ENCODE measurements around the gene CYP8B1. TPM values are rescaled to one million over a fixed set of nuclear protein-coding genes. Genes with fewer than 3 reads are reported as not detected.

CYP8B1 gene
- total and polyA plus RNA-seq, 2 experiments from 2014 or later, result not detected

DNA sequence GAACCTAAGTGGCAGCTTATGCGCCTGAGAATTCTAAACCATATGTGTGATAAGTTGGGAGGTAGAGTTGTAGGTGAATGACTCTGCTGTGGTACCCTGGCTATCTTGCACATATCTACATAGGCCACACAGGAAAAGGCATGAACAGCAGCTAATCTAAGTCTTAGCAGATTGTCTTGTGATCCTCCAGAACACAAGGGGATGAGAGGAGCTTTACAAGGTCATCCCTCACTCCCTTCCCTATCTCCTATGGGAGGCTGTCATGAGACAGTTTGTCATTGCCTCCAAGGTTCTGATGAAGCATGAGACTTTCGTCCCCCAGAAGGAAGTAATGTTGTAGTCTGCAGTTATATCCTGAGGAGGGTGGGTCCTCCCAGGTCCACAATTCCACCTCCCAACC lies 26.6 kb upstream of the CYP8B1 start (continued):
- TF ChIP-seq, protein P1, sequence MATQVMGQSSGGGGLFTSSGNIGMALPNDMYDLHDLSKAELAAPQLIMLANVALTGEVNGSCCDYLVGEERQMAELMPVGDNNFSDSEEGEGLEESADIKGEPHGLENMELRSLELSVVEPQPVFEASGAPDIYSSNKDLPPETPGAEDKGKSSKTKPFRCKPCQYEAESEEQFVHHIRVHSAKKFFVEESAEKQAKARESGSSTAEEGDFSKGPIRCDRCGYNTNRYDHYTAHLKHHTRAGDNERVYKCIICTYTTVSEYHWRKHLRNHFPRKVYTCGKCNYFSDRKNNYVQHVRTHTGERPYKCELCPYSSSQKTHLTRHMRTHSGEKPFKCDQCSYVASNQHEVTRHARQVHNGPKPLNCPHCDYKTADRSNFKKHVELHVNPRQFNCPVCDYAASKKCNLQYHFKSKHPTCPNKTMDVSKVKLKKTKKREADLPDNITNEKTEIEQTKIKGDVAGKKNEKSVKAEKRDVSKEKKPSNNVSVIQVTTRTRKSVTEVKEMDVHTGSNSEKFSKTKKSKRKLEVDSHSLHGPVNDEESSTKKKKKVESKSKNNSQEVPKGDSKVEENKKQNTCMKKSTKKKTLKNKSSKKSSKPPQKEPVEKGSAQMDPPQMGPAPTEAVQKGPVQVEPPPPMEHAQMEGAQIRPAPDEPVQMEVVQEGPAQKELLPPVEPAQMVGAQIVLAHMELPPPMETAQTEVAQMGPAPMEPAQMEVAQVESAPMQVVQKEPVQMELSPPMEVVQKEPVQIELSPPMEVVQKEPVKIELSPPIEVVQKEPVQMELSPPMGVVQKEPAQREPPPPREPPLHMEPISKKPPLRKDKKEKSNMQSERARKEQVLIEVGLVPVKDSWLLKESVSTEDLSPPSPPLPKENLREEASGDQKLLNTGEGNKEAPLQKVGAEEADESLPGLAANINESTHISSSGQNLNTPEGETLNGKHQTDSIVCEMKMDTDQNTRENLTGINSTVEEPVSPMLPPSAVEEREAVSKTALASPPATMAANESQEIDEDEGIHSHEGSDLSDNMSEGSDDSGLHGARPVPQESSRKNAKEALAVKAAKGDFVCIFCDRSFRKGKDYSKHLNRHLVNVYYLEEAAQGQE (IDR thresholded peaks at IDR 0.05; ENCODE audit: unreplicated experiment), result no peak
- TF ChIP-seq ZNF331 (CRISPR knock-in tag; IDR thresholded peaks at IDR 0.05; ENCODE audit: low read depth) (no peak), EZH2 (IDR thresholded peaks at IDR 0.05; ENCODE audit: low read depth, unreplicated experiment) (no peak), EZH2phosphoT487 (IDR thresholded peaks at IDR 0.05; ENCODE audit: unreplicated experiment) (no peak), CREB1 (CRISPR knock-in tag; IDR thresholded peaks at IDR 0.05; ENCODE audit: low read depth) (no peak)
- TF ChIP-seq, protein P2, sequence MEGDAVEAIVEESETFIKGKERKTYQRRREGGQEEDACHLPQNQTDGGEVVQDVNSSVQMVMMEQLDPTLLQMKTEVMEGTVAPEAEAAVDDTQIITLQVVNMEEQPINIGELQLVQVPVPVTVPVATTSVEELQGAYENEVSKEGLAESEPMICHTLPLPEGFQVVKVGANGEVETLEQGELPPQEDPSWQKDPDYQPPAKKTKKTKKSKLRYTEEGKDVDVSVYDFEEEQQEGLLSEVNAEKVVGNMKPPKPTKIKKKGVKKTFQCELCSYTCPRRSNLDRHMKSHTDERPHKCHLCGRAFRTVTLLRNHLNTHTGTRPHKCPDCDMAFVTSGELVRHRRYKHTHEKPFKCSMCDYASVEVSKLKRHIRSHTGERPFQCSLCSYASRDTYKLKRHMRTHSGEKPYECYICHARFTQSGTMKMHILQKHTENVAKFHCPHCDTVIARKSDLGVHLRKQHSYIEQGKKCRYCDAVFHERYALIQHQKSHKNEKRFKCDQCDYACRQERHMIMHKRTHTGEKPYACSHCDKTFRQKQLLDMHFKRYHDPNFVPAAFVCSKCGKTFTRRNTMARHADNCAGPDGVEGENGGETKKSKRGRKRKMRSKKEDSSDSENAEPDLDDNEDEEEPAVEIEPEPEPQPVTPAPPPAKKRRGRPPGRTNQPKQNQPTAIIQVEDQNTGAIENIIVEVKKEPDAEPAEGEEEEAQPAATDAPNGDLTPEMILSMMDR (conservative IDR thresholded peaks at IDR 0.05; ENCODE audit: low read depth in 2 of 2), result no peak

DNA sequence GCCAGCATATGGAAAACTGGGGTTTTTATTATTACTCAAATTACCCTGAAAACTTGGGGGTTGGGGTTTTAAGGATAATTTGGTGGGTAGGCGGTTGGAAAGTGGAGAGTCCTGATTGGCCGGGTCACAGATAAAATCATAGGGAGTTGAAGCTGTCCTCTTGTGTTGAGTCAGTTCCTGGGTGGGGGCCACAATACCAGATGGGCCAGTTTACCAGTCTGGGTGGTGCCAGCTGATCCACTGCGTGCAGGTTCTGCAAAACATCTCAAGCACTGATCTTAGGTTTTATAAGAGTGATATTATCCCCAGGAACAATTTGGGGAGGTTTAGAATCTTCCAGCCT lies 25.4 kb upstream of the CYP8B1 start:
- H3K36me3 ChIP-seq (ENCODE audit: insufficient read depth), result no peaks in the 10 kb centered on the region; the same call in 1 of the 2 replicates
- H4K20me1 ChIP-seq (replicated peaks; ENCODE audit: insufficient read depth), result no peaks in the 10 kb centered on the region
- no peaks in the 10 kb centered on the region for H3F3A ChIP-seq (replicated peaks; ENCODE audit: low read depth)
- H3K27me3 Mint-ChIP-seq (ENCODE audit: insufficient read depth, low read depth, poor library complexity), result peaks cover 3% of the 10 kb centered on the region
- no peak overlapping the region for H3K27ac ChIP-seq (ENCODE audit: low read depth)
- no peak overlapping the region for H3K4me3 Mint-ChIP-seq
- peaks cover 33% of the 10 kb centered on the region for H3K9me2 ChIP-seq (ENCODE audit: insufficient read depth)
- no peak overlapping the region for H3K4me2 ChIP-seq
- no peak for DNase-seq (ENCODE audit: low spot score)
- peaks cover 7% of the 10 kb centered on the region; the same call in 1 of the 3 replicates for H3K36me3 Mint-ChIP-seq (ENCODE audit: low read depth)
- no peaks in the 10 kb centered on the region for H3K79me2 ChIP-seq (replicated peaks; ENCODE audit: insufficient read depth)
- no peak overlapping the region for H3K4me3 ChIP-seq
- H3K4me1 ChIP-seq (ENCODE audit: insufficient read depth), result no peaks in the 10 kb centered on the region; the same call in none of the 2 replicates
- H3K27me3 ChIP-seq (ENCODE audit: insufficient read depth), result no peaks in the 10 kb centered on the region
- no peak overlapping the region for H2AFZ ChIP-seq
- peaks cover 17% of the 10 kb centered on the region for H3K9me3 Mint-ChIP-seq
- H3K27ac Mint-ChIP-seq, result no peak overlapping the region
- H3K4me1 Mint-ChIP-seq, result peaks cover 2% of the 10 kb centered on the region
- ATAC-seq, result no peak
- TF ChIP-seq EZH2 (IDR thresholded peaks at IDR 0.05; ENCODE audit: low read depth, unreplicated experiment) (no peak), JUNB (IDR thresholded peaks at IDR 0.05; ENCODE audit: unreplicated experiment) (no peak), ZNF331 (CRISPR knock-in tag; IDR thresholded peaks at IDR 0.05; ENCODE audit: low read depth) (no peak), ZNF114 (CRISPR knock-in tag; IDR thresholded peaks at IDR 0.05) (no peak), NANOG (IDR thresholded peaks at IDR 0.05; ENCODE audit: borderline replicate concordance) (no peak)
- TF ChIP-seq, protein P1 (IDR thresholded peaks at IDR 0.05; ENCODE audit: unreplicated experiment), result no peak
- TF ChIP-seq, protein P3, sequence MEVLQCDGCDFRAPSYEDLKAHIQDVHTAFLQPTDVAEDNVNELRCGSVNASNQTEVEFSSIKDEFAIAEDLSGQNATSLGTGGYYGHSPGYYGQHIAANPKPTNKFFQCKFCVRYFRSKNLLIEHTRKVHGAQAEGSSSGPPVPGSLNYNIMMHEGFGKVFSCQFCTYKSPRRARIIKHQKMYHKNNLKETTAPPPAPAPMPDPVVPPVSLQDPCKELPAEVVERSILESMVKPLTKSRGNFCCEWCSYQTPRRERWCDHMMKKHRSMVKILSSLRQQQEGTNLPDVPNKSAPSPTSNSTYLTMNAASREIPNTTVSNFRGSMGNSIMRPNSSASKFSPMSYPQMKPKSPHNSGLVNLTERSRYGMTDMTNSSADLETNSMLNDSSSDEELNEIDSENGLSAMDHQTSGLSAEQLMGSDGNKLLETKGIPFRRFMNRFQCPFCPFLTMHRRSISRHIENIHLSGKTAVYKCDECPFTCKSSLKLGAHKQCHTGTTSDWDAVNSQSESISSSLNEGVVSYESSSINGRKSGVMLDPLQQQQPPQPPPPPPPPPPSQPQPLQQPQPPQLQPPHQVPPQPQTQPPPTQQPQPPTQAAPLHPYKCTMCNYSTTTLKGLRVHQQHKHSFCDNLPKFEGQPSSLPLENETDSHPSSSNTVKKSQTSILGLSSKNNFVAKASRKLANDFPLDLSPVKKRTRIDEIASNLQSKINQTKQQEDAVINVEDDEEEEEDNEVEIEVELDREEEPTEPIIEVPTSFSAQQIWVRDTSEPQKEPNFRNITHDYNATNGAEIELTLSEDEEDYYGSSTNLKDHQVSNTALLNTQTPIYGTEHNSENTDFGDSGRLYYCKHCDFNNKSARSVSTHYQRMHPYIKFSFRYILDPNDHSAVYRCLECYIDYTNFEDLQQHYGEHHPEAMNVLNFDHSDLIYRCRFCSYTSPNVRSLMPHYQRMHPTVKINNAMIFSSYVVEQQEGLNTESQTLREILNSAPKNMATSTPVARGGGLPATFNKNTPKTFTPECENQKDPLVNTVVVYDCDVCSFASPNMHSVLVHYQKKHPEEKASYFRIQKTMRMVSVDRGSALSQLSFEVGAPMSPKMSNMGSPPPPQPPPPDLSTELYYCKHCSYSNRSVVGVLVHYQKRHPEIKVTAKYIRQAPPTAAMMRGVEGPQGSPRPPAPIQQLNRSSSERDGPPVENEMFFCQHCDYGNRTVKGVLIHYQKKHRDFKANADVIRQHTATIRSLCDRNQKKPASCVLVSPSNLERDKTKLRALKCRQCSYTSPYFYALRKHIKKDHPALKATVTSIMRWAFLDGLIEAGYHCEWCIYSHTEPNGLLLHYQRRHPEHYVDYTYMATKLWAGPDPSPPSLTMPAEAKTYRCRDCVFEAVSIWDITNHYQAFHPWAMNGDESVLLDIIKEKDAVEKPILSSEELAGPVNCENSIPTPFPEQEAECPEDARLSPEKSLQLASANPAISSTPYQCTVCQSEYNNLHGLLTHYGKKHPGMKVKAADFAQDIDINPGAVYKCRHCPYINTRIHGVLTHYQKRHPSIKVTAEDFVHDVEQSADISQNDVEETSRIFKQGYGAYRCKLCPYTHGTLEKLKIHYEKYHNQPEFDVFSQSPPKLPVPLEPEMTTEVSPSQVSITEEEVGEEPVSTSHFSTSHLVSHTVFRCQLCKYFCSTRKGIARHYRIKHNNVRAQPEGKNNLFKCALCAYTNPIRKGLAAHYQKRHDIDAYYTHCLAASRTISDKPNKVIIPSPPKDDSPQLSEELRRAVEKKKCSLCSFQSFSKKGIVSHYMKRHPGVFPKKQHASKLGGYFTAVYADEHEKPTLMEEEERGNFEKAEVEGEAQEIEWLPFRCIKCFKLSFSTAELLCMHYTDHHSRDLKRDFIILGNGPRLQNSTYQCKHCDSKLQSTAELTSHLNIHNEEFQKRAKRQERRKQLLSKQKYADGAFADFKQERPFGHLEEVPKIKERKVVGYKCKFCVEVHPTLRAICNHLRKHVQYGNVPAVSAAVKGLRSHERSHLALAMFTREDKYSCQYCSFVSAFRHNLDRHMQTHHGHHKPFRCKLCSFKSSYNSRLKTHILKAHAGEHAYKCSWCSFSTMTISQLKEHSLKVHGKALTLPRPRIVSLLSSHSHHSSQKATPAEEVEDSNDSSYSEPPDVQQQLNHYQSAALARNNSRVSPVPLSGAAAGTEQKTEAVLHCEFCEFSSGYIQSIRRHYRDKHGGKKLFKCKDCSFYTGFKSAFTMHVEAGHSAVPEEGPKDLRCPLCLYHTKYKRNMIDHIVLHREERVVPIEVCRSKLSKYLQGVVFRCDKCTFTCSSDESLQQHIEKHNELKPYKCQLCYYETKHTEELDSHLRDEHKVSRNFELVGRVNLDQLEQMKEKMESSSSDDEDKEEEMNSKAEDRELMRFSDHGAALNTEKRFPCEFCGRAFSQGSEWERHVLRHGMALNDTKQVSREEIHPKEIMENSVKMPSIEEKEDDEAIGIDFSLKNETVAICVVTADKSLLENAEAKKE (CRISPR knock-in tag; IDR thresholded peaks at IDR 0.05), result no peak

Measured in GM23338 (cell line).